Gastrocnemius medialis (tissue), 4 donors: ENCODE data around the gene CMTM2.

ENCODE experiments used
- POLR2A ChIP-seq, 2 donors: fragments of 450-650 bp; IDR thresholded peaks; one replicate each; pipeline ENCODE4 v1.6.1; 2017; ENCODE audit warnings: antibody characterized with exemption in 2 of 2, mild to moderate bottlenecking in 2 of 2, moderate library complexity in 2 of 2
- TF ChIP-seq, protein P1 (sequence below), 5 experiments: fragments of 450-650 bp in 3 of 5; fragments of 200-600 bp in 2 of 5; sonication (generic) in 2 of 5; IDR thresholded peaks in 4 of 5; conservative IDR thresholded peaks in 1 of 5; 1 replicate in 4 of 5; 2 replicates in 1 of 5; pipeline ENCODE4 v1.5.1; 2016 to 2019; ENCODE audit warnings: antibody characterized with exemption in 5 of 5, mild to moderate bottlenecking in 3 of 5, moderate library complexity in 3 of 5

DNA sequence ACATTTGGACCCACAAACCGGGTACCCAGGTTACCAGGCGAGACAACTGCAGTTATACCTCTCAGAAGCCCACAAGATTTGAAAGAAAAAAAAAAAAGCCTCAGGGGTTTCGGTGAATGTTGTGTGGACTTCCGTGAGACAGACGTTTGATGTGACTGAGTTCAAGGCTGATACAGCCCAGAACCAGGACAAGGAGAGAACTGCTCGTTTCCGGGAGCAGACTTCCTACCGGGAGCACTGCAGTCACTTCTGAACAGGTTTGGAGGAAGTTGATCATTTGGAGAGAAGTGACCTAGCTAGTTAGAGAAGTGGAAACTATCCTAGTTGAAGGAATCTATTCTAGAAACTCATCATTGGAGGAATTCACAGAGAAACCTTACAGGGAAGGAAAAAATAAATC is 26.0 kb upstream of the CMTM2 start:
- TF ChIP-seq, protein P1, sequence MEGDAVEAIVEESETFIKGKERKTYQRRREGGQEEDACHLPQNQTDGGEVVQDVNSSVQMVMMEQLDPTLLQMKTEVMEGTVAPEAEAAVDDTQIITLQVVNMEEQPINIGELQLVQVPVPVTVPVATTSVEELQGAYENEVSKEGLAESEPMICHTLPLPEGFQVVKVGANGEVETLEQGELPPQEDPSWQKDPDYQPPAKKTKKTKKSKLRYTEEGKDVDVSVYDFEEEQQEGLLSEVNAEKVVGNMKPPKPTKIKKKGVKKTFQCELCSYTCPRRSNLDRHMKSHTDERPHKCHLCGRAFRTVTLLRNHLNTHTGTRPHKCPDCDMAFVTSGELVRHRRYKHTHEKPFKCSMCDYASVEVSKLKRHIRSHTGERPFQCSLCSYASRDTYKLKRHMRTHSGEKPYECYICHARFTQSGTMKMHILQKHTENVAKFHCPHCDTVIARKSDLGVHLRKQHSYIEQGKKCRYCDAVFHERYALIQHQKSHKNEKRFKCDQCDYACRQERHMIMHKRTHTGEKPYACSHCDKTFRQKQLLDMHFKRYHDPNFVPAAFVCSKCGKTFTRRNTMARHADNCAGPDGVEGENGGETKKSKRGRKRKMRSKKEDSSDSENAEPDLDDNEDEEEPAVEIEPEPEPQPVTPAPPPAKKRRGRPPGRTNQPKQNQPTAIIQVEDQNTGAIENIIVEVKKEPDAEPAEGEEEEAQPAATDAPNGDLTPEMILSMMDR (IDR thresholded peaks at IDR 0.05 in 4 of 5, conservative IDR thresholded peaks at IDR 0.05 in 1 of 5) = no peak
- TF ChIP-seq POLR2A (IDR thresholded peaks at IDR 0.05) = no peak
